ENCODE measurements around the gene ST6GALNAC3.

- TF ChIP-seq CTCF (IDR thresholded peaks at IDR 0.05), result no peak
- TF ChIP-seq POLR2A (IDR thresholded peaks at IDR 0.05), result no peak
Measured at GRCh38 chr1:76496871-76497270, 422.3 kb downstream of the ST6GALNAC3 start.

Data from testis (tissue), 2 donors.